ENCODE results near the gene AP4S1.
"Not testable (repeated sequence)": the region's sequence is repeated elsewhere in the genome, so short reads cannot be mapped to it uniquely, and the experiment has no call there.

The AP4S1 gene, protein sequence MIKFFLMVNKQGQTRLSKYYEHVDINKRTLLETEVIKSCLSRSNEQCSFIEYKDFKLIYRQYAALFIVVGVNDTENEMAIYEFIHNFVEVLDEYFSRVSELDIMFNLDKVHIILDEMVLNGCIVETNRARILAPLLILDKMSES

DNA sequence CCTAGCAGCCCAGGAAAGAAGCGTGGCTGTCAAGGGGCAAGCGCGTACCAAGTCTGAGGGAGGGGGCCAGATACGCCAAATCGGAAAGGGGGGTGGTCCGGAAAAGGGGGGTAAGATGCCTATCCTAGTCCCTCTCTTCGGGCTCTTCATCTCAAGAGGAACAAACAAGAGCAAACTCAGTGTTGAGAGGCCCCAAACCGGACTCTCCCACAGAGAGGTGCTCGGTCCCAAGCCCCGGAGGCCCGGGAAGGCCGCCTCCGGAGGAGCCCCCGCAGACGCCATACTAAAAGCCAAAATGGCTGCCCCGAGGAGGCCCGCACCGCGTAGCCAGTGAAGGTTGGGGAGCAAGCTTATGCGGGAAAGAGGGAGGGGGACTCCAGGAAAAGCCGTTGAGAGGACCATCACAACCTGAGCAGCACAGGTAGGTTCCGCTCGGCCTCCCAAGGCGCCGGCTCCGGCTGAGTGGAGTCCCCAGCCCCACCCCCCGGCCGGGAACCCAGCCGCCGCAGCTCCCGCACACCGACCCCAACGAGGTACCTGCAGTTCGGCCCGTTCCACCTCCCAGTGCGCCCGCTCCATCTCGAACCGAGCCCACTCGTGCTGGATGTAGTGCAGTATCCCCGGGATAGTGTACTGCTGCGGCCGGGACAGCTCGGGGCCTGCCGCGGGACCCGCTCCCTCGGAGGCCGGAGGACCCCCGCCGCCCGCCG is at the start of gene AP4S1:
TSS of gene AP4S1 (plus strand) at position 283 of the 710 bp plus-strand sequence. CDS start 40,548 bp downstream, outside the sequence.
- peak in 1 of 2 donors; percentile 18 for DNase-seq (ENCODE audit: low read depth in 2 of 2)

DNA sequence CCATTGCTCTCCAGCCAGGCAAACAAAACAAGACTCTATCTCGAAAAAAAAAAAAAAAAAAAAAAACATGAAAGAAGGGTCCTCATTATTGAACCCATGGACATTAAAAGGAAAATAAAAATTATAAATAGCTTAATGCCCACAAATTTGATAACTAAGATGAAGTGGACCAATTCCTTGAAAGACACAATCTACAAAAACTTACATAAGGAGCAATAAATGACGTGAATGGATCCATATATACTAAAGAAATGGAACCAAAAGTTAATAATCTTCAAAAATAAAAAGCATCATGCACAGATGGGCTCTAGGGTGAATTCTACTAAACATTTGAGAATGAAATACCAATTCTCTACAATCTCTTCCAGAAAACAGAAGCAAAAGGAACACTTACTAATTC is 47.7 kb upstream of the AP4S1 start:
- DNase-seq (ENCODE audit: low read depth in 2 of 2), result no peak

GRCh38 chr14:30980106-30980704 is 45.2 kb upstream of the AP4S1 start:
- not testable (repeated sequence) for DNase-seq (ENCODE audit: low read depth in 2 of 2)

- DNase-seq (ENCODE audit: low read depth in 2 of 2), result no peak
Observed at GRCh38 chr14:30980980-30981379, 44.5 kb upstream of the AP4S1 start.

DNA sequence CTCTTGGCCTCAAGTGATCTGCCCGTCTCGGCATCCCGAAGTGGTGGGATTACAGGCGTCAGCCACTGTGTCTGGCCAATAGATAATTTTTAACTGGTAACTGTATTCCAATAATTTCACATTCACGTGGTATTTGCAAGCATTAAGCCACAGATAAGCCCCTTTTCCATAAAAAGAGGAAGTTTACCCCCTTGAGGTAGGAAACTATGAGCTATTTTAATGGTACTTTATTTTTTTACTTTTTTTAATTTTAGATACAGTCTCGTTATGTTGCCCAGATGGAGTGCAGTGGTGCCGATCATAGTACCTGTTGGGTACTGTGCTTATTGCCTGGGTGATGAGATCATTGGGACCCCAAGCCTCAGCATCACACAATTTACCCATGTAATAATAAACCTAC is 42.9 kb upstream of the AP4S1 start:
- DNase-seq (ENCODE audit: low read depth in 2 of 2), result no peak

- DNase-seq (ENCODE audit: low read depth in 2 of 2), result no peak
Observed at GRCh38 chr14:30983858-30984257, 41.6 kb upstream of the AP4S1 start.

GRCh38 chr14:30985796-30986195 is 39.7 kb upstream of the AP4S1 start:
- no peak for DNase-seq (ENCODE audit: low read depth in 2 of 2)

DNA sequence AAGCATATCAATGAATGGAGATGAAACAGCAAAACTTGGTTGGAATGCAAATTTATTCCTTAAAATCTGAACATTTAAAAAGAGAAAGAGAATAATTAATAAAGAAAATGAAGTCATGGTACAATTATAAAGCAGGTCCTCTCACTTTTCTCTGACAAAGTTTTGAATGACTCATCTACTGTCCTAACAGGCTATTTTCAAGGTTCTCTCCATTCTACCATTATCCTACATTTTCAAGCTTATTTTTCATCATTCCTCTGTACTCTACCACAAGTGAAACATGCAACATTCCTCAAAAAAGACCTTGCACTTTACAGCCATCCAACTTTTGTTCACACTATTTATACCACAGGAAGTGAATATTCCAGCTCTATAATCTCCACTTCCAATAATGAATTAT is 36.9 kb upstream of the AP4S1 start:
- no peak for DNase-seq (ENCODE audit: low read depth in 2 of 2)

DNA sequence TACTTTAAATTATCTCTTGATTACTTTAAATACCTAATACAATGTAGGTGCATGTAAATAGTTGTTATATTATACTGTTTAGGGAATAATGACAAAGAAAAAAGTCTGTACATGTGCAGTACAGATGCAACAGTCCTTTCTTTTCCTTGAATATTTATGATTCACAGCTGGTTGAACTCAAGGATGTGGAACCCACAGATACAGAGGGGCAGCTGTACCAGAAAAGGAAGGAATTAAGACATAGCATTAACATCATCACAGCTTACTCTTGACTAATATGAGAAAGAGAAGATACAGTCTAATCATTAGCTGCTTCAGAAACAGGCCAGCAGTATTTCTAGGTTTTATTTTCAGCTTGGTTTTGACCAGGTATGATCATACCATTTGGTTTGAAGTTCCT is 34.7 kb upstream of the AP4S1 start:
- DNase-seq (ENCODE audit: low read depth in 2 of 2), result no peak

- DNase-seq (ENCODE audit: low read depth in 2 of 2), result no peak
Observed at GRCh38 chr14:30991408-30991807, 34.0 kb upstream of the AP4S1 start.

DNA sequence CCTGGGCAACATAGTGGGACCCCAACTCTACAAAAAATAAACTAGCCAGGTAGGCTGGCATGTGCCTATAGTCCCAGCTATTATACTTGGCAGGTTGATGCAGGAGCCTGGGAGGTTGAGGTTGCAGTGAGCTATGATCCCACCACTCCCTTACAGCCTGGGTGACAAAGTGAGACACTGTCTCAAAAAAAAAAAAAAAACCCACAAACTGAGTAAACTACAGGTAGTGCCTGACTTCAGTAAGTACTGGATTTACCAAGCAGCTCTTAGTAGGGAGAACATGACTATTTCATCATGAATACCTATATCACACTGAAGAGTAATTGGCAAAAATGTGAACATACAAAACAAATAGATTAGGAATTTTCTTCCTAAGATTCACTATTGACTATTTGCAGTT is 32.4 kb upstream of the AP4S1 start:
- DNase-seq (ENCODE audit: low read depth in 2 of 2), result no peak

- no peak for DNase-seq (ENCODE audit: low read depth in 2 of 2)
Observed at GRCh38 chr14:30994681-30995620, 30.5 kb upstream of the AP4S1 start.

DNA sequence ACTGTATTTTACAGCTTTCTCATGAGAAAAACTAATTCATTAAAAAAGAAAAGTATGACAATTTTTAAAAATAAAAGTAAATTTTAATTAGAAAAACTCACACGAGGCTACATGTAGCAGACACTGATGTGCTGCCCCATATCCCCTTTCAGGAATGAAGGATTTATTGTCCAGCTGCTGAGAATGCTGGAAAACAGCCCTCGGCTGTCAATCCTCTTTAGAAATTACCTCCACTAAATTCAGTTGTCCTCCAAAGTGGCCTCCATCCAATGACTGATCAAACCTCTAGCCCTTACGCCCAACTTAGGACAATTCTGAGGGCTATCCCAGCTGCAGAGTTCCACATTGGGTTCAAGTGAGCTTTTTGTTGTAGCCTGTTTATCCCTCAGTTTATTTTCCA is 29.8 kb upstream of the AP4S1 start:
- DNase-seq (ENCODE audit: low read depth in 2 of 2), result no peak

DNA sequence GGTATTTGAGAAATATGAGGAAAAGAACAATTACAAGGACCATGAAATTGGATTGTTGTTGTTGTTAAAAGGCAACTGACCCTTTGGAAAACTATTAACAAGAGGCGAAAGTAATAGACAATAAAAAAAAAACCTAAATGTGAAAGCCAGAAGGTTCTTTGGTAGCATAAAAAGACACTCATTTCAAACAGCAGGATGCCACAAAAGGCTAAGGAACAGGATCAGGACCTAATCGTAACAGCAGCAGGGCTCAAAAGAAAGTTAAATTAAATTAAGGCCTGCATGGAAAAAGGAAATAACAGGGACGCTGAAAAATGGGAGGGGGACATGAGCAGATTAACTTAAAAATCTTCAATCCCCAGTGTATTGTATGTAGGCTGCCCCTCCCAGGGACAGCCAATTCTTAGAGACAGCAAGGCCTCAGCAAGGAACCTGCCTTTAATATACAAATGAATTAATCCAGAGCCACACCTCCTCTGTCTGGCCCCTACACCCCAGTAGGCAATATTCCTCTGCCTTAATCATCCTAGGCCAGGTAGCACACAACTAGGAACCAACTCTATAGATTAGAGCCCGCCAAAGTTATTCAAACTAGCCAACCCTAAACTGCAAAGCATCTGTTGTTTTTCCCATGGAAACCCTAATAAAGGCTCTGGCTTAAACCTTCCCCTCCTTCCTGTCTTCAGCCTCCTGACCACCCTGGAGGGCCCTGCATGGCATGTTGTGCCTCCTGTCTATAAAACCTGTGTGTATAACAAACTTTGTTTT is 28.4 kb upstream of the AP4S1 start:
- no peak for DNase-seq (ENCODE audit: low read depth in 2 of 2)

- no peak for DNase-seq (ENCODE audit: low read depth in 2 of 2)
Observed at GRCh38 chr14:30998100-30998706, 27.2 kb upstream of the AP4S1 start.

DNA sequence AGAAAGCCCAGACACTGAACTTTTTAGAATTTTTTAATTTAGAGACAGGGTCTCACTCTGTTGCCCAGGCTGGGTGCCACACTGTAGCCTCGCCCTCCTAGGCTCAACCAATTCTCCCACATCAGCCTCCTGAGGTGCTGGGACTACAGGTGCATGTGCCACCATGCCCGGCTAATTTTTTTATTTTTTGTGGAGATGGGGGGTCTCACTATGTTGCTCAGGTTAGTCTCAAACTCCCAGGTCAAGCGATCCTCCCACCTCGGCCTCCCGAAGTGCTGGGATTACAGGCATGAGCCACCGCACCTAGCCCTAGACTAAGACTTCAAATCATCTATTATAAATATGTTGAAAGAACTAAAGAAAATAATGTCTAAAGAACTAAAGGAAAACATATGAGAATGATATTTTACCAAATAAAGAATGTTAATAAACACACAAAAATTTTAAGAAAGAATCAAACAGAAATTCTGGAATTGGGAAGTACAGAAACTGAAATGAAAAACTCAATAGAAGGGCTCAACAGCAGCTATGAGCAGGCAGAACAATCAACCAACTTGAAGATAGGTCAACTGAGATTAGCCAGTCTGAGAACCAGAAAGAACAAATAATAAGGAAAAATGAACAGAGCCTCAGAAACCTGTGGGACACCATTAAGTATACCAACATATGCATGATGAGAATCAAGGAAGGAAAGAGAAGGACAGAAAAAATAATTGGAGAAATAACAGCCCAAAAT is 26.2 kb upstream of the AP4S1 start:
- DNase-seq (ENCODE audit: low read depth in 2 of 2), result no peak

DNA sequence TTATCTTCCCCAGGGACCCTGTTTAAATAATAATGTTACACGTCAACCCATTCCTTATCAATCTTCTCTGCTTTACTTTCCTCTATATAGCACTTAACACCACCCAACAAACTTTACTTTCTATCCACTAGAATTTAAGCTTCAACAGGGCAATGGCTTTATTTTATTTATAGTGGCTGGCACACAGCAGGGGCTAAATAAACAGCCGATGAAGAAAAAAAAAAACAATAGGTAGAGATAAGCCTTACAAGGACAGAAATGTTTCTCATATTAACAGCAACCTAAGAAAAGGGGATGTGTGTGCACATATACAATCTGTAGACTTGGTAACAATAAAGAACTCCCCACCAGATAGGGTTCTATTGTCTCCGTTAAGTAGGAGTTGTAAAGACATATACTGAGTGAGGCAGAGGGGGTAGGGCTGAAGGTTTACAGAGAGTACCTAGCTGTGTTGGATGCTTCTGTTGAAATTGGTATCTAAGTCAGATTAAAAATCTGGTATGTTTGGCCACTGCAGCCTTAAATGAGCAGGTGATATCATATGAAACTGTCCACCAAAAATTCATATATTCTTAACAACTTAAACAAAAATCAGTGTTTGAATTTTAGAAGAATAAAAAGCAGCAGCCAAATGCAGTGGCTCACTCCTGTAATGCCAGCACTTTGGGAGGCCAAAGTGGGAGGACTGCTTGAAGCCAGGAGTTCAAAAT is 24.7 kb upstream of the AP4S1 start:
- DNase-seq (ENCODE audit: low read depth in 2 of 2), result no peak

DNA sequence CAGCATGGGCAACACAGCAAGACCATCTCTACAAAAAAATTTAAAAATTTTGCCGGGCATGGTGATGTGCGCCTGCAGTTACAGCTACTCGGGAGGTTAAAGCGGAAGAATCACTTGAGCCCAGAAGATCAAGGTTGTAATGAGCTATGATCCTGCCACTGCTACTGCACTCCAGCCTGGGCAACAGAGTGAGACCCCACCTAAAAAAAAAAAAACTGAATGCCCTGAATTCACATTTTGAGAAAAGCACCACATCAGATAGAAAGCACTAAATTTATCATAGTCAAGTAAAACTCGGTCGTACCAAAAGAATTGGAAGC is 24.1 kb upstream of the AP4S1 start:
- no peak for DNase-seq (ENCODE audit: low read depth in 2 of 2)

DNA sequence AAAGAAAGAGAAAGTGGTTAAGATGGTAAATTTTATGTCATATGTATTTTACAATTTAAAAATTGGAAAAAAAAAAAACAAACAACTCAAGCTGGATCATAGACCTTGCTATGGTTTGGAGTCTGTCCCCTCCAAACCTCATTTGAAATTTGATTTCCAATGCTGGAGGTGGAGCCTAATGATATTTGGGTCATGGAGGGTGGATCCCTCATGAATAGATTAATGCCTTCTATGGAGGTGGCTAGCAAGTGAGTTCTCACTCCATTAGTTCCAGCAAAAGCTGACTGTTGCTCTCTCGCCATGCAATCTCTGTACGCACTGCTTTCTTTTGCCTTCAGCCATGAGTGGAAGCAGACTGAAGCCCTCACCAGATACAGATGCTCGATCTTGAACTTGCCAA is 22.2 kb upstream of the AP4S1 start:
- no peak for DNase-seq (ENCODE audit: low read depth in 2 of 2)

DNA sequence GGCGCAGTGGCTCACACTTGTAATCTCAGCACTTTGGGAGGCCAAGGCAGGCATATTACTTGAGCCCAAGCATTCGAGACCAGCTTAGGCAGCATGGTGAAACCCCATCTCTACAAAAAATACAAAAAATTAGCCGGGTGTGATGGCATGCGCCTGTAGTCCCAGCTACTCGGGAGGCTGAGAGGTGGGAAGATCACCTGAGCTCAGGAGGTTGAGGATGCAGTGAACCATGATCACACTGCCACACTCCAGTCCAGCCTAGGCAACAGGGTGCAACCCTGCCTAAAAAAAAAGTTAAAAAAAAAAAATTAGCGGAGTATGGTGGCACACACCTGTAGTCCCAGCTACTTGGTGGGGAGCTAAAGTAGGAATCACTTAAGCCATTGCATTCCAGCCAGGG is 21.4 kb upstream of the AP4S1 start:
- not testable (repeated sequence) for DNase-seq (ENCODE audit: low read depth in 2 of 2)

Measured in stimulated activated CD8-positive, alpha-beta memory T cell treated with anti-CD3 and anti-CD28 coated beads, Interleukin-2, amount 100 ng/mL, for 1 hour (primary cell).